Esophagus squamous epithelium (tissue), 5 donors: ENCODE measurements around the gene AUTS2. TPM values are rescaled to one million over a fixed set of nuclear protein-coding genes. Genes with fewer than 3 reads are reported as not detected.

Experiments
- DNase-seq: peaks from one replicate; lab custom pipeline; 2025; lab: John Stamatoyannopoulos, UW
- H3K27ac ChIP-seq, 4 donors: fragments of 200-600 bp; sonication (generic); one replicate each; pipeline ENCODE4 v1.5.1; 2016 to 2019; ENCODE audit warnings: mild to moderate bottlenecking in 1 of 4
- H3K27me3 ChIP-seq, 4 donors: fragments of 200-600 bp; sonication (generic); 1 replicate in 3 of 4; 2 replicates in 1 of 4; pipeline versions ENCODE4 v1.5.1 to v1.6.0; 2017 to 2021; ENCODE audit warnings: antibody characterized with exemption in 1 of 4
- H3K36me3 ChIP-seq, 3 donors: fragments of 200-600 bp; sonication (generic); one replicate each; pipeline ENCODE4 v1.5.1; 2016 to 2019
- H3K4me1 ChIP-seq, 3 donors: fragments of 200-600 bp; sonication (generic); one replicate each; pipeline ENCODE4 v1.5.1; 2017 to 2019
- H3K4me3 ChIP-seq, 4 donors: fragments of 200-600 bp; sonication (generic); 1 replicate in 3 of 4; 2 replicates in 1 of 4; pipeline ENCODE4 v1.5.1; 2016 to 2019; ENCODE audit warnings: mild to moderate bottlenecking in 2 of 4, moderate library complexity in 1 of 4
- H3K9me3 ChIP-seq, 3 donors: fragments of 200-600 bp; sonication (generic); one replicate each; pipeline ENCODE4 v1.5.1; 2016 to 2019
- CTCF ChIP-seq, 6 experiments: fragments of 450-650 bp in 4 of 6; fragments of 200-600 bp in 2 of 6; sonication (generic) in 2 of 6; IDR thresholded peaks; one replicate each; pipeline ENCODE4 v1.5.1; 2016 to 2019; ENCODE audit warnings: antibody characterized with exemption in 6 of 6, mild to moderate bottlenecking in 4 of 6, moderate library complexity in 4 of 6
- POLR2A ChIP-seq, 4 donors: fragments of 450-650 bp; IDR thresholded peaks; one replicate each; pipeline ENCODE4 v1.6.1; 2017; ENCODE audit warnings: antibody characterized with exemption in 4 of 4, mild to moderate bottlenecking in 4 of 4, moderate library complexity in 3 of 4
- WGBS, 2 donors: methylation state at CpG; one replicate each; pipeline ENCODE4 v1.1.5; 2018; 5-methylcytosine and 5-hydroxymethylcytosine counted together
- intact Hi-C: fragments of 100-400 bp; cut with DNase I; formaldehyde crosslinking; loops from one replicate; pipeline ENCODE4 v1.15.0; 2022
- total RNA-seq, 4 donors: library from RNA; depleted of rRNA; stranded (reverse); fragments of >200 nt; gene quantifications; one replicate each; pipeline ENCODE4 v1.1.0, GENCODE V29; 2016
- donor health status: DM: yes; HTN: yes; CAD: no.

AUTS2 gene
- total RNA-seq, 4 donors from 2014 or later = 9.5 to 36.2 (median 23.0) TPM

GRCh38 chr7:69643265-69643664 lies 45.0 kb downstream of the AUTS2 start:
- H3K27ac ChIP-seq = no peak overlapping the region
- WGBS, 2 donors = 72 to 84% methylated on average over 3 to 4 of the region's 4 CpGs
- no peaks in the 10 kb centered on the region for H3K4me1 ChIP-seq
- H3K27me3 ChIP-seq = no peaks in the 10 kb centered on the region
- intact Hi-C loops = no loop called here
- H3K4me3 ChIP-seq = no peak overlapping the region
- no peaks in the 10 kb centered on the region for H3K36me3 ChIP-seq
- TF ChIP-seq POLR2A (IDR thresholded peaks at IDR 0.05) (no peak), CTCF (IDR thresholded peaks at IDR 0.05) (no peak)
- H3K9me3 ChIP-seq = no peaks in the 10 kb centered on the region
- DNase-seq = no peak

GRCh38 chr7:69643708-69644445 lies 45.6 kb downstream of the AUTS2 start:
- 77 to 90% methylated on average over 3 of the region's 3 CpGs for WGBS, 2 donors
- TF ChIP-seq POLR2A (IDR thresholded peaks at IDR 0.05) = no peak
- no peak for TF ChIP-seq CTCF (IDR thresholded peaks at IDR 0.05)
- Histone ChIP-seq H3K36me3 (no peaks in the 10 kb centered on the region), H3K27ac (no peak overlapping the region), H3K27me3 (no peaks in the 10 kb centered on the region), H3K9me3 (no peaks in the 10 kb centered on the region), H3K4me3 (no peak overlapping the region), H3K4me1 (no peaks in the 10 kb centered on the region)
- DNase-seq = no peak
- intact Hi-C loops = no loop called here

GRCh38 chr7:69645683-69646082 lies 47.4 kb downstream of the AUTS2 start:
- 56 to 68% methylated on average over 4 of the region's 4 CpGs for WGBS, 2 donors
- intact Hi-C loops = no loop called here
- Histone ChIP-seq H3K27ac (no peak overlapping the region), H3K9me3 (no peaks in the 10 kb centered on the region), H3K36me3 (no peaks in the 10 kb centered on the region), H3K4me3 (no peak overlapping the region), H3K27me3 (no peaks in the 10 kb centered on the region), H3K4me1 (no peaks in the 10 kb centered on the region)
- TF ChIP-seq CTCF (IDR thresholded peaks at IDR 0.05) (no peak), POLR2A (IDR thresholded peaks at IDR 0.05) (no peak)
- no peak for DNase-seq

- intact Hi-C loops = no loop called here
- DNase-seq = no peak
These were observed 52.9 kb downstream of the AUTS2 start for GRCh38 chr7:69651101-69651590.

More at GRCh38 chr7:69651101-69651590, 52.9 kb downstream of the AUTS2 start:
- 37 to 42% methylated on average over 7 of the region's 7 CpGs for WGBS, 2 donors
- Histone ChIP-seq H3K27me3 (no peaks in the 10 kb centered on the region), H3K27ac (no peak overlapping the region), H3K9me3 (no peaks in the 10 kb centered on the region), H3K4me3 (no peak overlapping the region), H3K4me1 (peaks cover 9 to 28% (median 13%) of the 10 kb centered on the region in 3 donors), H3K36me3 (no peaks in the 10 kb centered on the region)
- TF ChIP-seq CTCF (IDR thresholded peaks at IDR 0.05) = no peak
